ENCODE data around the gene SCD5.

Gene SCD5

GRCh38 chr4:82679531-82679930, 119.1 kb downstream of the SCD5 start:
- no peak overlapping the region for H2BK120ac ChIP-seq (ENCODE audit: low read depth, low read length)
- no peak overlapping the region for H4K91ac ChIP-seq (ENCODE audit: low read depth, low read length, poor library complexity)
- H3K4me3 ChIP-seq (ENCODE audit: low read length in 2 of 2): no peak overlapping the region
- H2BK15ac ChIP-seq (ENCODE audit: low read length): no peak overlapping the region
- WGBS, 2 donors (ENCODE audit: extremely low coverage in 2 of 2, insufficient read length in 2 of 2, insufficient replicate concordance in 1 of 2): no CpG with 5 or more reads among the region's 1 CpG
- no peak overlapping the region for H2BK12ac ChIP-seq (ENCODE audit: low read length)
- no peak overlapping the region for H3K27ac ChIP-seq (replicated peaks; ENCODE audit: low read length)
- no peak overlapping the region for H2AK5ac ChIP-seq (ENCODE audit: low read depth, low read length)
- no peak overlapping the region for H2BK5ac ChIP-seq (ENCODE audit: low read length)
- H3K27me3 ChIP-seq (ENCODE audit: control insufficient read depth in 3 of 3, insufficient read depth in 3 of 3, low read depth in 1 of 3, low read length in 3 of 3): no peaks in the 10 kb centered on the region
- peaks cover 0 to 34% of the 10 kb centered on the region in 2 donors for H3K36me3 ChIP-seq (replicated peaks in 1 of 2; ENCODE audit: control insufficient read depth in 2 of 2, insufficient read depth in 2 of 2, low read length in 2 of 2)
- no peak overlapping the region for H3K14ac ChIP-seq (ENCODE audit: low read length)
- H3K9ac ChIP-seq (ENCODE audit: low read depth, low read length, poor library complexity): no peak overlapping the region
- H3K4me1 ChIP-seq (ENCODE audit: control insufficient read depth in 2 of 2, insufficient read depth in 1 of 2, low read depth in 1 of 2, low read length in 2 of 2): no peaks in the 10 kb centered on the region
- H3K9me3 ChIP-seq (replicated peaks in 1 of 2; ENCODE audit: control insufficient read depth in 2 of 2, insufficient read depth in 1 of 2, low read depth in 1 of 2, low read length in 2 of 2): no peaks in the 10 kb centered on the region
- H3K4me2 ChIP-seq (ENCODE audit: insufficient read depth, low read length, poor library complexity, severe bottlenecking): no peak overlapping the region
- H3K79me1 ChIP-seq (ENCODE audit: low read depth, low read length): no peaks in the 10 kb centered on the region
- H3K18ac ChIP-seq (ENCODE audit: low read length): no peak overlapping the region
- H2AFZ ChIP-seq (ENCODE audit: low read length): no peak overlapping the region
- no peak overlapping the region for H3K23ac ChIP-seq (ENCODE audit: low read depth, low read length, poor library complexity)
- DNase-seq (ENCODE audit: low spot score): no peak
- no peak overlapping the region for H3K4ac ChIP-seq (ENCODE audit: low read length)
- no peak overlapping the region for H4K8ac ChIP-seq (ENCODE audit: low read depth, low read length)

DNA sequence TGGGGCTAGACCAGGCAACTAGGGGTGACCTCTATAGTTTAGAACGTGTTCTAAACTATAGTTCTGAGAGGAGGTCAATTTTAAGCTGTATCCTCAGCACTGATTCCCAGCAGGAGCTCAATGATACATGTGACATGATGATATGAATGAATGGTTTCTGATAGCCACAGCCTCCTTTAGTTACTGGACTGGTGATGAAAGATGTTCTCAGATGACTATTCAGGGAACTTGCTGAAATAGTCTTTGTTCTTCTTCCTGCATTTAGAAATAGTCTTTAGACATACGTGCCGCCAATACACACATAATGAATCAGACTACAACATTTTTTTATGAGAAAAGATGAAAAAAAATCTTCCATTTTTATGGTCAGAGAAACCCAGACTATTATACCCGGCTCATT, 120.5 kb downstream of the SCD5 start:
- Histone ChIP-seq H3K4me1 (ENCODE audit: control insufficient read depth in 2 of 2, insufficient read depth in 1 of 2, low read depth in 1 of 2, low read length in 2 of 2) (no peaks in the 10 kb centered on the region), H2BK15ac (ENCODE audit: low read length) (no peak overlapping the region), H2BK12ac (ENCODE audit: low read length) (no peak overlapping the region), H3K18ac (ENCODE audit: low read length) (no peak overlapping the region), H3K23ac (ENCODE audit: low read depth, low read length, poor library complexity) (no peak overlapping the region), H3K4me2 (ENCODE audit: insufficient read depth, low read length, poor library complexity, severe bottlenecking) (no peak overlapping the region), H2AFZ (ENCODE audit: low read length) (no peak overlapping the region), H2BK120ac (ENCODE audit: low read depth, low read length) (no peak overlapping the region), H3K14ac (ENCODE audit: low read length) (no peak overlapping the region), H2AK5ac (ENCODE audit: low read depth, low read length) (no peak overlapping the region), H3K9ac (ENCODE audit: low read depth, low read length, poor library complexity) (no peak overlapping the region), H4K8ac (ENCODE audit: low read depth, low read length) (no peak overlapping the region), H3K79me1 (ENCODE audit: low read depth, low read length) (no peaks in the 10 kb centered on the region), H3K9me3 (replicated peaks in 1 of 2; ENCODE audit: control insufficient read depth in 2 of 2, insufficient read depth in 1 of 2, low read depth in 1 of 2, low read length in 2 of 2) (no peaks in the 10 kb centered on the region), H3K36me3 (replicated peaks in 1 of 2; ENCODE audit: control insufficient read depth in 2 of 2, insufficient read depth in 2 of 2, low read length in 2 of 2) (peaks cover 0 to 34% of the 10 kb centered on the region in 2 donors), H3K27ac (replicated peaks; ENCODE audit: low read length) (no peak overlapping the region), H2BK5ac (ENCODE audit: low read length) (no peak overlapping the region), H3K4me3 (ENCODE audit: low read length in 2 of 2) (no peak overlapping the region), H3K4ac (ENCODE audit: low read length) (no peak overlapping the region), H3K27me3 (ENCODE audit: control insufficient read depth in 3 of 3, insufficient read depth in 3 of 3, low read depth in 1 of 3, low read length in 3 of 3) (no peaks in the 10 kb centered on the region), H4K91ac (ENCODE audit: low read depth, low read length, poor library complexity) (no peak overlapping the region)
- DNase-seq (ENCODE audit: low spot score): no peak
- no CpG with 5 or more reads among the region's 4 CpGs for WGBS, 2 donors (ENCODE audit: extremely low coverage in 2 of 2, insufficient read length in 2 of 2, insufficient replicate concordance in 1 of 2)

DNA sequence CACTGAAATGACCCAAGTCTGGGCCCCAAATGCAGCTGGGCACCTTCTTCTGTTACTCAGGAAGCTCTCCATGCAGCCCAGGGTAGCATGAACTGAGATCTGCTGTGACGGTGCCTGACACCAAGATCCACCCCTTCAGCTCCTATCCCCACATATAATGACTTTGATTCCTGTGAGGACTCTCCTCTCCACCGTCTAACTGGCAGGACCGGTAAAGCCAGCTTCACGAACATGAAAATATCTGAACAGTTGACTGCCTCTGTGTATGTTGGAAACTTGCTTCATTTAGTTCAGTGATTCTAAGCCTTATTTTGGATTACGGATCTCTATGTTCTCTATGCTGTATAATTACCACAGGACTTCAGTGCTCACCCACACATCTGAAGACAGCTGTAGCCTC, 121.3 kb downstream of the SCD5 start:
- no peak overlapping the region for H2BK120ac ChIP-seq (ENCODE audit: low read depth, low read length)
- H4K8ac ChIP-seq (ENCODE audit: low read depth, low read length): peak overlapping the region; percentile 52
- no peak overlapping the region for H2BK15ac ChIP-seq (ENCODE audit: low read length)
- H2BK5ac ChIP-seq (ENCODE audit: low read length): no peak overlapping the region
- no peak overlapping the region for H3K14ac ChIP-seq (ENCODE audit: low read length)
- H4K91ac ChIP-seq (ENCODE audit: low read depth, low read length, poor library complexity): no peak overlapping the region
- H3K23ac ChIP-seq (ENCODE audit: low read depth, low read length, poor library complexity): no peak overlapping the region
- no peaks in the 10 kb centered on the region for H3K27me3 ChIP-seq (ENCODE audit: control insufficient read depth in 3 of 3, insufficient read depth in 3 of 3, low read depth in 1 of 3, low read length in 3 of 3)
- no peaks in the 10 kb centered on the region for H3K4me1 ChIP-seq (ENCODE audit: control insufficient read depth in 2 of 2, insufficient read depth in 1 of 2, low read depth in 1 of 2, low read length in 2 of 2)
- no CpG with 5 or more reads among the region's 5 CpGs for WGBS, 2 donors (ENCODE audit: extremely low coverage in 2 of 2, insufficient read length in 2 of 2, insufficient replicate concordance in 1 of 2)
- peak overlapping the region; percentile 15 for H3K9ac ChIP-seq (ENCODE audit: low read depth, low read length, poor library complexity)
- H3K79me1 ChIP-seq (ENCODE audit: low read depth, low read length): no peaks in the 10 kb centered on the region
- H2BK12ac ChIP-seq (ENCODE audit: low read length): no peak overlapping the region
- H3K4me3 ChIP-seq (ENCODE audit: low read length in 2 of 2): no peak overlapping the region
- no peaks in the 10 kb centered on the region for H3K9me3 ChIP-seq (replicated peaks in 1 of 2; ENCODE audit: control insufficient read depth in 2 of 2, insufficient read depth in 1 of 2, low read depth in 1 of 2, low read length in 2 of 2)
- H3K36me3 ChIP-seq (replicated peaks in 1 of 2; ENCODE audit: control insufficient read depth in 2 of 2, insufficient read depth in 2 of 2, low read length in 2 of 2): peaks cover 0 to 34% of the 10 kb centered on the region in 2 donors
- no peak overlapping the region for H3K4ac ChIP-seq (ENCODE audit: low read length)
- no peak overlapping the region for H2AK5ac ChIP-seq (ENCODE audit: low read depth, low read length)
- H3K18ac ChIP-seq (ENCODE audit: low read length): no peak overlapping the region
- no peak overlapping the region for H2AFZ ChIP-seq (ENCODE audit: low read length)
- H3K4me2 ChIP-seq (ENCODE audit: insufficient read depth, low read length, poor library complexity, severe bottlenecking): no peak overlapping the region
- no peak for DNase-seq (ENCODE audit: low spot score)
- H3K27ac ChIP-seq (replicated peaks; ENCODE audit: low read length): no peak overlapping the region

- Histone ChIP-seq H3K4me1 (ENCODE audit: control insufficient read depth in 2 of 2, insufficient read depth in 1 of 2, low read depth in 1 of 2, low read length in 2 of 2) (peaks cover 2 to 23% of the 10 kb centered on the region in 2 donors), H3K18ac (ENCODE audit: low read length) (no peak overlapping the region), H3K23ac (ENCODE audit: low read depth, low read length, poor library complexity) (no peak overlapping the region), H3K9ac (ENCODE audit: low read depth, low read length, poor library complexity) (no peak overlapping the region), H3K27ac (replicated peaks; ENCODE audit: low read length) (no peak overlapping the region), H2AFZ (ENCODE audit: low read length) (no peak overlapping the region), H3K9me3 (replicated peaks in 1 of 2; ENCODE audit: control insufficient read depth in 2 of 2, insufficient read depth in 1 of 2, low read depth in 1 of 2, low read length in 2 of 2) (peaks cover 0 to 18% of the 10 kb centered on the region in 2 donors), H2BK15ac (ENCODE audit: low read length) (no peak overlapping the region), H3K79me1 (ENCODE audit: low read depth, low read length) (no peaks in the 10 kb centered on the region), H2AK5ac (ENCODE audit: low read depth, low read length) (no peak overlapping the region), H3K27me3 (ENCODE audit: control insufficient read depth in 3 of 3, insufficient read depth in 3 of 3, low read depth in 1 of 3, low read length in 3 of 3) (no peaks in the 10 kb centered on the region), H4K8ac (ENCODE audit: low read depth, low read length) (no peak overlapping the region), H2BK5ac (ENCODE audit: low read length) (no peak overlapping the region), H3K4me3 (ENCODE audit: low read length in 2 of 2) (no peak overlapping the region), H3K14ac (ENCODE audit: low read length) (no peak overlapping the region), H3K4ac (ENCODE audit: low read length) (no peak overlapping the region), H2BK12ac (ENCODE audit: low read length) (no peak overlapping the region), H2BK120ac (ENCODE audit: low read depth, low read length) (no peak overlapping the region), H3K36me3 (replicated peaks in 1 of 2; ENCODE audit: control insufficient read depth in 2 of 2, insufficient read depth in 2 of 2, low read length in 2 of 2) (no peaks in the 10 kb centered on the region), H3K4me2 (ENCODE audit: insufficient read depth, low read length, poor library complexity, severe bottlenecking) (no peak overlapping the region), H4K91ac (ENCODE audit: low read depth, low read length, poor library complexity) (no peak overlapping the region)
- no CpG with 5 or more reads among the region's 2 CpGs for WGBS, 2 donors (ENCODE audit: extremely low coverage in 2 of 2, insufficient read length in 2 of 2, insufficient replicate concordance in 1 of 2)
- peak; percentile 14 for DNase-seq (ENCODE audit: low spot score)
These were observed 130.7 kb downstream of the SCD5 start for GRCh38 chr4:82667761-82668480.

Measured in neuronal stem cell (in vitro differentiated cells).